Measurements from ENCODE around the gene PDE4D. TPM values are rescaled to one million over a fixed set of nuclear protein-coding genes. Genes with fewer than 3 reads are reported as not detected.
"Not testable (repeated sequence)": the region's sequence is repeated elsewhere in the genome, so short reads cannot be mapped to it uniquely, and the experiment has no call there.

Gene PDE4D
- polyA plus RNA-seq, 4 donors = 17.5 to 31.9 (median 22.8) TPM

DNA sequence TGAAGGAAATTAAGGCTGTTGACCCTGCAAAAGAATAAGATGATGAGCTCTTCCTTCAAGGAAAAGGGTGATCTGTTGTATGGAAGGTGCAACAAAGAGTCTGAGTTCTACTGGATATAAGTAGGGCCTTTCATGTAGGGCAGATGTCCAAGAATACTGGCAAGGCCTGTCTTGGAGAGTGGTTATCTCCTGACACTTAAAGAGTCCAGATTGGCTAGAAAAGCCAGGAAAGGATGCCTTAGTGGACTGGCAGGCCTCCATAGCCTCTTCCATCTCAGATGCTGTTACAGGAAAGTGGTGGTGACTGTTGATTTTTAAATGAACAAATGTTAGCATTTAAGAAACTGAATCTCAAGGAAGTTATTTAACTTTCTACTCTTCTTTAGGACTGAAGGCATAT, 914.4 kb downstream of the PDE4D start:
- no peak for DNase-seq (ENCODE audit: low read depth in 4 of 4, low spot score in 3 of 4)

- DNase-seq (ENCODE audit: low read depth in 4 of 4, low spot score in 3 of 4) = no peak
Observed at GRCh38 chr5:58974601-58975000, 918.9 kb downstream of the PDE4D start.

GRCh38 chr5:58974083-58974482, 919.4 kb downstream of the PDE4D start:
- DNase-seq (ENCODE audit: low read depth in 4 of 4, low spot score in 3 of 4) = no peak

DNA sequence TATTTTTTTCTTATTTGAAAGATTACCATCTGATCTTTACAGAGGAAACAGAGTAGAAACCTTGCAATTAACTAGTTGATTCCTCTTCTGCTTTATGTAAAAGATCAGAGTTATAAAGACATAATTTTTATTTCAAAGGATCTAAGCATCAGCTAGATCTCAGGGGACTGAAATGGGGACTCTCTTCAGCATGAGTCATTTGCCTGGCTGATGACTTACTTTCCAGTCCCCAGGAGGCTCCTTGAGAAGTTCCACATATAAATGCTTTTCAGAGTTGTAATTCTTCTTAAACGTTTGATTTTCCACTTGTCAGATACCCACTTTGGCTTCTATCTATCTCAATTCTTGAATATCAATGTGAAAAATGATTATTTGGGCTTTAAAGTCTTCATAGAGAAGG, 921.2 kb downstream of the PDE4D start:
- no peak for DNase-seq (ENCODE audit: low read depth in 4 of 4, low spot score in 3 of 4)

DNA sequence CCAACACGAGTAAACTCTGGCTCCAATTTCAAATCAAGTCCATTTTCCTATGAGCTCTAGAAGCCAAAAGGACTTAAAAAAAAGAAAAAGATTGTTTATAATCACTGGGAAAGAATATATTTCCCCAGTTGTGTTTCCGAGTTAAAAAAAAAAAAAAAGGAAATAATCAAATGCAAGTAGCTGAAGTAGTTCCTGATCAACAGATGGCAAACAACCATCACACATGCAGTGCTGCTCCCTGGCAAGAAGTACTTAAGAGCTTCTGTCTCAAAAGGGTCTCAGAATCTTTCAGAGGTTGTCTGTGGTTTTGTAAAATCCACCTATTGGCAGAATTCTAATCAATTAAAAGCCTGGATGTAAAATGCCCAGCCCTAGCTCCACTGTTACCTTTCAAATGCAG, 922.8 kb downstream of the PDE4D start:
- no peak for DNase-seq (ENCODE audit: low read depth in 4 of 4, low spot score in 3 of 4)

GRCh38 chr5:58969795-58970194, 923.7 kb downstream of the PDE4D start:
- no peak for DNase-seq (ENCODE audit: low read depth in 4 of 4, low spot score in 3 of 4)

- no peak for DNase-seq (ENCODE audit: low read depth in 4 of 4, low spot score in 3 of 4)
Observed at GRCh38 chr5:58969253-58969652, 924.3 kb downstream of the PDE4D start.

GRCh38 chr5:58968350-58968749, 925.2 kb downstream of the PDE4D start:
- DNase-seq (ENCODE audit: low read depth in 4 of 4, low spot score in 3 of 4) = no peak

DNA sequence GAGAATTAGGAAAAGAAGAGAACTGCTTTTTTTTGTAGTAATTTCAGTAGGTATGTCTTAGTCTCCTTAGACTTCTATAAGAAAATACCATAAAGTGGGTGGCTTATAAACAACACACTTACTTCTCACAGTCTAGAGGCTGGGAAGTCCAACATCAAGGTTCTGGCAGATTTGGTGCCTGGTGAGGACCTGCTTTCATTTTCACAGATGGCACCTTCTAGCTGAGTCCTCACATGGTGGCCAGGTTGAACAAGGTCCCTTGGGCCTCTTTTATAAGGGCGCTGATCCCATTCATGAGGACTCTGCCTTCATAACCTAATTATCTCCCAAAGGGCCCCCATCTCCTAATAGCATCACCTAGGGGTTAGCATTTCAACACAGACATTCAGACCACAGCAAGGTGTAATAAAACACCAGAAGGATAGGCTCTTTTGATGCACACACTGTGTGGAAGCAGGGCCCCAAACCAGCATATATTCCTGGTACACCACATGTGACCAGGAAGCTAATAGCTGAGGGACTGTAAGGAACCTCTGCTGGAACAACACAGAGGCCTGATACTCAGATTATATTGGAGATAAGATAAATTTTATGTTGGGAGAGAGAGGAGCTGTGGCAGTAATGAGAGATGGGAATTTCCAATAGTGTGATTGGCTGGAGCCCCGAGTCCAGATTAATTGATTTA, 925.8 kb downstream of the PDE4D start:
- DNase-seq (ENCODE audit: low read depth in 4 of 4, low spot score in 3 of 4) = no peak

- DNase-seq (ENCODE audit: low read depth in 4 of 4, low spot score in 3 of 4) = no peak
Observed at GRCh38 chr5:58965677-58966414, 927.7 kb downstream of the PDE4D start.

DNA sequence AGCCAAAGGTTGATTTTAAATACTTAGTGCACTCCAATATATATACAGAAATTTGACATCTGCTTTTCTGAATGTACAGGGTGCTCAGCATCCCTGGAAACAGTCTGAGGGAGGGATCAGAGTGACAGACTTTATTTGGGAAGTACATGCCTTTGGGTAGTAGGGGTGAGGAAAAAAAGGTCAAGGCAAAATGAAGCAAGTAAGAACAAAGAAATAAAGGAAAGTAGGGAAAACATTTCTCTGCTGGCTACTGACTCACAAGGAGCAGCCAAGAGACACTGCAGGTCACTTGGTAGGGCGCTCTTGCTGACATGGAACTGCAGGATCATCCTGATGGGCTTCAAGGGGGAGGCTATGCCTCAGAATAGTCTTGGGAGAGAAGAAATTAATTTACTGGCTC, 929.7 kb downstream of the PDE4D start:
- no peak for DNase-seq (ENCODE audit: low read depth in 4 of 4, low spot score in 3 of 4)

DNA sequence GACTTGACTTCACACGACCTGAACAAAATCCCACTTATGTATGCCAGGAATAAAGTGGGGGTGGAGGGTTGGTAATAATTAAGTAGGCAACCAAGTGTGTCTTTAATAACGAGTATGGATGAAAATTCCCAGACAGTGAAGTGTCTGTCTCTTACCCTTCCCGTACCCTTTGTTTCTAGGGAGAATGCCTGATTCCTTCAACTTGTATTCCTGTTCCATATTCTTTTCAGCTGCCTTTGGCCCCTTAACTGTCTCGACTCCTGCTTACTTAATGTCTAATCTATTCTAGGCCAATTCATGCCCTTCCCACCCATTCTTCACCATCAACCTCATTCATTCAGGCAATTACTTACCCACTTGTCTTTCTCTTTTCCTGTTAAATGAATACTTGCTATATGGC, 930.2 kb downstream of the PDE4D start:
- DNase-seq (ENCODE audit: low read depth in 4 of 4, low spot score in 3 of 4) = no peak

DNA sequence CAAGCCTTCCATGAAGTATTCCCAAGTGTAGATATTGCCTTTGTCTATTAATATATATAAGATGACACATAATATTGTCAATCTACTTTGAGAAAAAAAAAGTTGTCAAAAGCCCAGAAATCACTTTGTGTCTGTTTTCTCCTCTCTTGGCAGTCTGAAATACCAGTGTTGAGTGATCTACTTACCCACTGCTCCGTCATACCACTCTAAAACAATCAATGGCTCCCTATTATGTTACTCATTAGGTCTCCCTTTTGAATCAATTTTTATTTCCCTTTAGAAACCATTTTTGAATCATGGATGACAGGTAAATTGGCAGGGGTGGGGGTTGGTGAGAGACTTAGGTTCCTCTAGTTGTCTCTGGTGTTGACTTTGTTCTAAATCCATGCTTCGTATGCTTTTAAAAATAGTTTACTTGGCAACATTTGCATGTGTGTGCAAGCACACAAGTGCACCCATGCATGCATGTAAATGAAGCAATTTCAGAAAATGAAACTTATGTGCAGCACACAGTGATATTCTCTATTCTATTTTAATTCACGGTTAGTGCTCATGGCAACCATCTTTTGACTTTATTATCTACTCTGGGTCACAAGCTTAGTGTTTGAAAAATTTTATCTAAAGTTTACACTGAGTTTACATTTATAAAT, 931.8 kb downstream of the PDE4D start:
- no peak for DNase-seq (ENCODE audit: low read depth in 4 of 4, low spot score in 3 of 4)

DNA sequence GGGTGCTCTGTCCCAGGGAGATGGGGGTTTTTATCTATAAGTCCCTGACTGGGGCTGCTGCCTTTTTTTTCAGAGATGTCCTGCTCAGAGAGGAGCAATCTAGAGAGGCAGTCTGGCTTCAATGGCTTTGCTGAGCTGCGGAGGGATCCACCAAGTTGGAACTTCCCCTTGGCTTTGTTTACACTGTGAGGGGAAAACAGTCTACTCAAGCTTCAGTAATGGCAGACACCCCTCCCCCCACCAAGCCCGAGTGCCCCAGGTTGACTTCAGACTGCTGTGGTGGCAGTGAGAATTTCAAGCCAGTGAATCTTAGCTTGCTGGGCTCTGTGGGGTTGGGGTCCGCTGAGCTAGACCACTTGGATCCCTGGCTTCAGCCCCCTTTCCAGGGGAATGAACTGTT, 934.8 kb downstream of the PDE4D start:
- DNase-seq (ENCODE audit: low read depth in 4 of 4, low spot score in 3 of 4) = no peak

- DNase-seq (ENCODE audit: low read depth in 4 of 4, low spot score in 3 of 4) = not testable (repeated sequence)
Observed at GRCh38 chr5:58953218-58953617, 940.3 kb downstream of the PDE4D start.

DNA sequence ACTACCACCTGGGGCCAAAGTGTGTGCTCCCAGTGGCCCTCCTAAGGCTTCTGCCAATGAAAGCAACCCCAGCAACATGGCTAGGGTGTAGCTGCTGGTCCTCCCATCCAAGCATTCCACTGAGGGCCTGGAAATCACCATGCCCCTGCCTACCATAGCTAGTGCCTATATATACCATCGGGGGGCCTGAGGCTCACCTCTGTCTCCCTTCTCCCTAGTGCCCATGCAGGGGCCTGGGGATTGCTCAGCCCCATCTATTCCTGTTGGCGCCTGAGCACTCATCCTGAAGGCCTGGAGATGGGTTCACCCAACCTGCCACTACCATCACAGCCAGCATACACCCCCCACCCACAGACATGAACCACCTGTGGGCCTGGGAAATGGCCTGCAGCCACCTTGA, 943.3 kb downstream of the PDE4D start:
- no peak for DNase-seq (ENCODE audit: low read depth in 4 of 4, low spot score in 3 of 4)

DNA sequence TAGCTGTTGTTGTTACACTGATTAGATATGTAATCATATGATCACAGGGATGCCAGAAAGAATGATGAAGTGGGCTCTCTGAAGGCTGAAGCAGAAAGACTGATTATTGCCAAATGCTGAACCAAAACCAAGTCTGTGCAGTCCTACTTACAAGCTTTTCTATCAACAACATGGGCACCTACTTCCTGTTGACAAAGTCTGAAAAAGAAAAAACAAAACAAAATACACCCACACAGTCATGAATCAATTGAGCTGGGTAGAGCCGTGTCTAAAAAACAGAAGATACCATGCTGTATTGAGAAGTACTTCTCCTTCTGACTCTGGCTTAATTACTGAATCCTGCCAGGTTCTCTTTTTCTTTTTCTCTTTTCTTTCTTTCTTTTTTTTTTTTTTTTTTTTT, 947.3 kb downstream of the PDE4D start:
- DNase-seq (ENCODE audit: low read depth in 4 of 4, low spot score in 3 of 4) = no peak

DNA sequence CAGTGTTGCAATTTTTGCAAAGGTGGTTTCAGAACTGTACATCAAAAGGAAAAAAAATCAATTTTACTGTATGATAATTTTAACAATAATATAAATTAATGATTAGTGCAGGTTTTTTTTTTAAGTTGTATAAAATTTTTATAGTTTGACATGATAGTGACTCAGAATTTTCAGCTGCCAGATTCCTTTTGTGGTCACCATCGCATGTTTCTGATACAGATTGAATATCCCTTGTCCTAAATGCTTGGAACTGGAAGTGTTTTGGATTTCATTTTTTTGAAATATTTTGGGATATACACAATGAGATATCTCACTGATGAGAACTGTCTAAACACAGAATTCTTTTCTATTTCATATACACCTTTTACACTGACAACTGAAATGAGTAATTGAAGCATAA, 949.3 kb downstream of the PDE4D start:
- no peak for DNase-seq (ENCODE audit: low read depth in 4 of 4, low spot score in 3 of 4)

GRCh38 chr5:58940446-58940845, 953.1 kb downstream of the PDE4D start:
- DNase-seq (ENCODE audit: low read depth in 4 of 4, low spot score in 3 of 4) = no peak

DNA sequence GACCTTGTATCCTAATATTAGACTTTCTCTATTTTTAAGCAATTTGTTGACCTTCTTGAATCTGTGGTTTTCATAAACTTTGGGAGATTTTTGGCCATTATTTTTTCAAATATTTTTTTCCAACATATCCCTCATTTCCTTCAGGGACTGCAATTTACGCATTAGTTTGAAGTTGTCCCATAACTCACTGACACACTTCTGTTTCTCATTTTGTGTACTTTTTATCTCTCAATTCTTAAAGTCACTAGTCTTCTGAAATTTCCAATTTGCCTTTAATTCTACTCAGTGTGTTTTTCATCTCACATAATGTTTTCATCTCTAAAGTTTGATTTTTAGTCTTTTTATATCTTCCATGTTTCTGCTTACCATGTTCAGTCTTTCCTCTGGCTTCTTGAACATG, 953.9 kb downstream of the PDE4D start:
- DNase-seq (ENCODE audit: low read depth in 4 of 4, low spot score in 3 of 4) = no peak

- no peak for DNase-seq (ENCODE audit: low read depth in 4 of 4, low spot score in 3 of 4)
Observed at GRCh38 chr5:58938563-58939424, 954.7 kb downstream of the PDE4D start.

Data from left renal pelvis (tissue), 4 donors.